Left colon (tissue), 2 donors: ENCODE data around the gene GTSF1L. TPM values are rescaled to one million over a fixed set of nuclear protein-coding genes. Genes with fewer than 3 reads are reported as not detected.

ENCODE experiments used
- ATAC-seq: fragments of 200-7000 bp; cut with Tn5 transposase; one replicate; pipeline ENCODE4 v1.9.1; 2020; ENCODE audit warnings: mild to moderate bottlenecking, moderate library complexity
- DNase-seq, 2 donors: peaks; one replicate each; pipeline ENCODE4 v3.0.0-alpha.2; 2020
- intact Hi-C, 2 donors: fragments of 100-400 bp; cut with DNase I in 1 of 2; cut with micrococcal nuclease in 1 of 2; formaldehyde crosslinking; loops; one replicate each; pipeline versions ENCODE4 v1.11.2 to v1.14.0; 2022; cut with DNase I, micrococcal nuclease
- total RNA-seq, 2 donors: library from RNA; stranded (reverse); fragmentation: NEBNext Ultra II Directional; extraction: Animal tissue kit (Norgen Biotek cat#: 25700); gene quantifications; one replicate each; pipeline ENCODE4 v1.2.1, GENCODE V29; 2021
- donor health status: DM: no; HTN: no; CAD: no.
- donor health status: DM: yes; HTN: yes; CAD: no.

Gene GTSF1L
- total RNA-seq, 2 donors from 2014 or later, result not detected

DNA sequence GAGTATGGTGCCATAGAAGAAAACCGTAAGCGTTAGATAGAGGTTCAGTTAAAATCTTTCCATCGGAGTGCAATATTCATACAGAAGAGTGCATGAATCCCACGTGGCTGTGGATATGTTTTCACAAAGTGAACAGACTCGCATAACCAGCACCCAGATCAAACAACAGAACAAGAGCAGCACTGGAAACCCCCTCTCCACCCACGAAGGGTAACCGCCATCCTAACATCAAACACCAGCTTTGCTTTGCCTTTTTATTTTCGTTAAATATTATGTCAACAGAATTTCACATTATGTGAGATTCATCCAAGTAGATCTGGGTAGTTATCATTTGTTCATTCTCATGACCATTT lies 4.7 kb downstream of the GTSF1L start:
- intact Hi-C loops, result no loop called here
- DNase-seq, result no peak
- no peak for ATAC-seq

DNA sequence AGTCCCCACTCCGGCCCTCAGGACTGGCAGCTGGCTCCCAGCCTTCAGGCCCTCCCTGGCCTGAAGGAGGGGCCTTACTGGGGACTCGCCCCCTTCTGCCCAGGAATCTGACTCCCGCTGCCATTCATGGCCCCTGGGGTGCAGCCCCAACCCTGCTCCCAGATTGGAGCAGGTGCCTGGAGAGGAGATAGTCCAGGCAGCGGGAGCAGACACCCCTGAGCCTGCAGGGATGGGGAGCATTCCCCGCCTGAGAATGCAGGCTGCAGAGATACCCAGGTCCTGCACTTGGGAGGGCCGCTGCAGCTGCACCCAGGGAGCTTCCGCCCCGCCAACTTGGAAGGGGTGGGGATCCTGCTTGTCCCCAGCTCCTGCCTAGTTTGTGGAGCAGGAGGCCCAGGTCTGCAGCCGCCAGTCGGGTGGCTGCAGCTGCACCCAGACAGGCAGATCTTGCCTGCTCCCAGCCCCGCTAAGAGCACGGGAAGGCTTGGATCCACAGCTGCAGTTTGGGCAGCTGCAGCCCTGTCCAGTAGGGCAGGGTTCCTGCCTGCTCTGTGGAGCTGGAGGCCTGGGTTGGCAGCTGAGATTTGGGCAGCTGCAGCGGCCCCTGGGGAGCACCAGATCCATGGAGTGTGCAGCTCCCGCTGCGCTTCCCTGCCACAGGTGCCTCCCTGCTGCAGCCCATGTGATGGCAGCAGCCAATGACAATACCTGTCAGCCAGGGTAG lies 5.2 kb downstream of the GTSF1L start:
- peak in 1 of 2 donors; percentile 20 for DNase-seq
- peak; percentile 61 for ATAC-seq
- intact Hi-C loops, result no loop called here

DNA sequence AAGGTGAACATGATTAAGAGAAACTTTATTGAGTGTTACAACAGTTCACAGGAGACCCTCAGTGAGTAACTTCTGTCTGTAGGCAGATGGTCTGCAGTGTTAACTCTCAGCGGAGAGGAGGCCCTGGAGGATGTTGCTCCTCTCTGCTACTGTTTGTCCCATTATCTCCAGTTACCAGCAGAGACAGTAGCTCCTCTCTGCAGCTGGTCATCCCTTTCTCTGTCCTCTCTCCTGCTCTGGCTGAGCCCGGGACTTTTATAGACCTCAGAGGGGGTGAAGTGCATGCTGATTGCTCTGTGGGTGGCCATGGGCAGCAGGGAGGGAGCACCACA lies 5.7 kb downstream of the GTSF1L start:
- ATAC-seq (no peak), DNase-seq (no peak)
- intact Hi-C loops, result no loop called here

- DNase-seq (no peak), ATAC-seq (no peak)
- intact Hi-C loops, result no loop called here
Measured at GRCh38 chr20:43720007-43720406, 6.8 kb downstream of the GTSF1L start.

DNA sequence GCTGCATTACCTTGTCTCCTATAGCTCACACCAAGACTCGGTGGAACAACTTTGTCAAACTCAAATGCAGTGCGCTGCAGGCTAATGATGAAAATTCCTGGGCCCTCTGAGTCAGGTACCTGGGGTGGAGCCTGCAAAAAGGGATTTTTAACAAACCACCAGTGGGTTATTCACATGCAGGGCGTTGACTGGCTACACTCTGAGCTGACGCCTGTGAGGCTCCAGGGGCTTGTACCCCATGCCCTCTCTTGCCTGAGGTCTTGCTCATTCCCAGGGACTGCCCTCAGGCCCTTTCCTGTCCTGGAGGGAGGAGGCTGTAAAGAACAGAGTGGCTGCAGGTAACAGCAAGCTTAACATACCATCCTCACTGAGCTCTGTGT lies 9.2 kb downstream of the GTSF1L start:
- intact Hi-C loops, result no loop called here
- no peak for ATAC-seq
- DNase-seq, result no peak

- ATAC-seq, result no peak
- DNase-seq, result no peak
- intact Hi-C loops, result no loop called here
Measured at GRCh38 chr20:43716757-43717615, 9.8 kb downstream of the GTSF1L start.

DNA sequence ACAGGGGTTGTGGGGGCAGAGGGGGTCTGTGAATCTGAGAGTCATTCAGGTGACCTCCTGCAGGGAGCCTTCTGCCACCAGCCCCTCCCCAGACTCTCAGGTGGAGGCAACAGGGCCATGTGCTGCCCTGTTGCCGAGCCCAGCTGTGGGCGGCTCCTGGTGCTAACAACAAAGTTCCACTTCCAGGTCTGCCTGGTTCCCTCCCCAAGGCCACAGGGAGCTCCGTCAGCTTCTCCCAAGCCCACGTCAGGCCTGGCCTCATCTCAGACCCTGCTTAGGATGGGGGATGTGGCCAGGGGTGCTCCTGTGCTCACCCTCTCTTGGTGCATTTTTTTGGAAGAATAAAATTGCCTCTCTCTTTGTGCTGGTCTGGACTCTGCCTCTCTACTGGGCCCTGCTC lies 10.7 kb downstream of the GTSF1L start:
- ATAC-seq, result no peak
- no peak for DNase-seq
- intact Hi-C loops, result no loop called here

GRCh38 chr20:43715511-43715910 lies 11.3 kb downstream of the GTSF1L start:
- ATAC-seq, result no peak

GRCh38 chr20:43715044-43715443 lies 11.8 kb downstream of the GTSF1L start:
- intact Hi-C loops, result no loop called here
- DNase-seq (no peak), ATAC-seq (no peak)

More at GRCh38 chr20:43715511-43715910, 11.3 kb downstream of the GTSF1L start:
- intact Hi-C loops, result no loop called here
- no peak for DNase-seq

DNA sequence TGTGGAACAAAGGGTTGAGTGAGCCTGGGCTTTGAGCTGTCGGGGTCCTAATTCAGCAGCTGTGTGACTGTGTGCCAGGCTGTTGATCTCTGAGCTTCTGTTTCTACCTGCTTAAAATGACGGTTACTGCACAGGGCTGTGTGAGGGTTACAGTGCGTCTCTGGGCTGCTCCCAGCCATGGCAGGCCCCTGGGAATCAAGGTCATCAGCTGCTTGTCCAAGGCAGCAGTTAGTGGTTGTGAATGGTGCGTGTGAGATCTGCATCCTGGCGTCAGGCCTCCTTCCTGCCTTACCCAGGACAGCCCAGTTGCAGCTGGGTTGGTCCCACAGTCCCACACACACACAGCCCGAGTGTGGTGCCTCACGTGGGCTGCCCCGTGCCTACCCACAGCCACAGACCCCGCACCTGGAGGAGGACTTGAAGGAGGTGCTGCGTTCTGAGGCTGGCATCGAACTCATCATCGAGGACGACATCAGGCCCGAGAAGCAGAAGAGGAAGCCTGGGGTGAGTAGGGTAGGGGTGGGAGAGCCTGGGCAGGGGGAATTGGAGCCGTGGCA lies 15.6 kb downstream of the GTSF1L start:
- DNase-seq, result no peak
- intact Hi-C loops, result no loop called here
- no peak for ATAC-seq

DNA sequence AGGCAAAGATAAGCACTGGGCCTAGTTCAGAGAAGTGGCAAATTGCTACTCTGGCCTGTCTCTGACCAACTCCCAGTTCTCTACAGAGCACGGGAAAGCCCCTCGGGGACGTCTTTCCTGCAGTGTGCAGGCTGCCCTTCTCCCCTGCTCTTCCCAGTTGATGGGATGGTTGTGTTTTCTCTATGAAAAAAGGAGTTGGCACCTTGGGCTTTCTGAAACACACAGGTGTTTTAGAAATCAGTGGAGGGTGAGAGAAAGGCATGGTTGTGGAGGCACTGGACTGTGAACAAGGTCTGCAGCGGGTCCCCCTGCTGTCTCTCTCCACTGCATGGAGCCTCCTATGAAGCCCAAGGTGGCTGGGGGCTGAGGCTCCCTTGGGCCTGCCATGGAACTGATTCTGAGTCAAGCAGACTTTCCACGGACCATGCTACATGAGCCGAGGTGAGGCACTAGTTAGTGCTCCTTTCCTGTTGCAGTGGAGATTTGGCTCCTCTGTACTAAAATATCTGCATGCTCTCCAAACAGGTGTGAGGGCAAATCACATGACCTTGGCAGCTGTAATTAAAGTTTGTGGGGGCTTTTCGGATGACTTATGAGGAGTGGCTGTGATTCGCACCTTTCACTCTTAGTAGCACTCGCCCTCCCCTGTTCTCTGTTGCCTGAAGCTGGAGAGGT lies 16.3 kb downstream of the GTSF1L start:
- no peak for DNase-seq
- ATAC-seq, result no peak
- intact Hi-C loops, result no loop called here

- no peak for ATAC-seq
Measured at GRCh38 chr20:43702502-43702901, 24.3 kb downstream of the GTSF1L start.

GRCh38 chr20:43700627-43701026 lies 26.2 kb downstream of the GTSF1L start:
- intact Hi-C loops, result no loop called here
- no peak for DNase-seq
- ATAC-seq, result no peak

More at GRCh38 chr20:43702502-43702901, 24.3 kb downstream of the GTSF1L start:
- DNase-seq, result no peak
- intact Hi-C loops, result no loop called here

- ATAC-seq (no peak), DNase-seq (no peak)
- intact Hi-C loops, result loop anchor here in 1 of 2 donors (10.0 kb wide), 1 partner anchor 255 kb away; no protein-coding TSS in a partner anchor
Measured at GRCh38 chr20:43699941-43700565, 26.7 kb downstream of the GTSF1L start.

DNA sequence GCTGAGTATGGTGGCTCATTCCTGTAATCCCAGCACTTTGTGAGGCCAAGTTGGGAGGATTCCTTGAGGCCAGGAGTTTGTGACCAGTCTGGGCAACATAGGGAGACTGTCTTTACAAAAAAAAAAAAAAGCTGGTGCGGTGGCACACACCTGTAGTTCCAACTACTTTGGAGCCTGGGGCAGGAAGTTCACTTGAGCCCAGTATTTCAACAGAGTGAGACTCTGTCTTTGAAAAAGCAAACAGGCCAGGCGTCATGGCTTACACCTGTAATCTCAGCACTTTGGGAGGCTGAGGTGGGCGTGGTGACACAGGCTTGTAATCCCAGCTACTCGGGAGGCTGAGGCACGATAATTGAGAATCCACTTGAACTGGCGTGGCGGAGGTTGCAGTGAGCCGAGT lies 31.2 kb downstream of the GTSF1L start:
- DNase-seq (no peak), ATAC-seq (no peak)
- intact Hi-C loops, result loop anchor here in 1 of 2 donors (10.0 kb wide), 1 partner anchor 251 kb away; no protein-coding TSS in a partner anchor

DNA sequence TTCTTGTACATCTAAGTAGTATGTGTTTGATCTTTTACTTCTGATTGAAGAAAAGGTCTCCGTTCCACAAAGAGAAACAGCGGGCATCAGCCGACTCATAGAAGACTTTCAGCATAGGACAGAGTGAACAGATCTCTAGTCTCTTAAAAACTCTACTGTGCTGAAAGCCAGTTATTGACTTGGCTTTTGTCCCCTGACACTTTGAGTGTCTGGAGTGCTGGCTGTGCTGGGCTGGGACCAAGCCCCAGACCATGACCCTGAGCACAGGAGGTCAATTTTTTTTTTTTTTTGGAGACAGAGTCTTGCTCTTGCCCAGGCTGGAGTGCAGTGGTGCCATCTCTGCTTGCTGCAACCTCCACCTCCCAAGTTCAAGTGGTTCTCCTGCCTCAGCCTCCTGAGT lies 32.0 kb downstream of the GTSF1L start:
- no peak for ATAC-seq
- intact Hi-C loops, result loop anchor here in 1 of 2 donors (10.0 kb wide), 1 partner anchor 250 kb away; no protein-coding TSS in a partner anchor
- DNase-seq, result no peak

DNA sequence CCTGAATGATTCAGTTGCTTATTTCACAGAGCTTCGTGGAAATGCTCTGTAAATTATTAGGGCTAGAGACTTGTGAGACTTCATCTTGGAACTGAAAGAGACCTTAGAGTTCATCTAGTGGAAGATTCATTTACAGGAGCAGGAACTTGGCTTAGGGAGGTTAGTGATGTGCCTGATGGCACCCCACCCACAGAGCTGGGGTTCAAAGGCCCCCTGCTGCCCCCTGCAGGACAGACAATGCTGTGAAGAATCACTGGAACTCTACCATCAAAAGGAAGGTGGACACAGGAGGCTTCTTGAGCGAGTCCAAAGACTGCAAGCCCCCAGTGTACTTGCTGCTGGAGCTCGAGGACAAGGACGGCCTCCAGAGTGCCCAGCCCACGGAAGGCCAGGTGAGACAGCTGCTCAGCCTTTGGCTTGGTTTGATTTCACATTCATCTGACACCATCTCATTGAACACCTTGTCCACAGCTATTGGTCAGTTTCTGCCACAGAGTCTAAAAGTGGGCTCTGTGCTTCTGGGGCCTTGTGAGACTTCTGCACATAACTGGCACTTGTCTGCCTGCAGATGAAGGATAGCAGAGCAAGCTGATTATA lies 34.8 kb downstream of the GTSF1L start:
- ATAC-seq (peak; percentile 93), DNase-seq (peak; percentile 50 to 85)
- intact Hi-C loops, result loop anchor here in 1 of 2 donors (10.0 kb wide), 1 partner anchor 247 kb away; no protein-coding TSS in a partner anchor

GRCh38 chr20:43690943-43691598 lies 35.7 kb downstream of the GTSF1L start:
- ATAC-seq (no peak), DNase-seq (no peak)
- intact Hi-C loops, result loop anchor here in 1 of 2 donors (10.0 kb wide), 1 partner anchor 246 kb away; no protein-coding TSS in a partner anchor
